Osteocyte (in vitro differentiated cells): ENCODE results near the gene RAX2. TPM values are rescaled to one million over a fixed set of nuclear protein-coding genes. Genes with fewer than 3 reads are reported as not detected.

Experiments
- DNase-seq: peaks from one replicate; pipeline ENCODE4 v3.0.0; 2021; ENCODE audit warnings: mixed read lengths; ENCODE audit not compliant: unreplicated experiment; ENCODE audit errors: extremely low spot score
- H3K27ac Mint-ChIP-seq: one replicate; pipeline ENCODE4 v1.8.0; 2021; ENCODE audit warnings: mild to moderate bottlenecking, mixed read lengths; ENCODE audit not compliant: unreplicated experiment
- H3K27me3 Mint-ChIP-seq: one replicate; pipeline ENCODE4 v1.8.0; 2021; ENCODE audit warnings: mixed read lengths; ENCODE audit not compliant: unreplicated experiment
- H3K36me3 Mint-ChIP-seq: one replicate; pipeline ENCODE4 v1.8.0; 2021; ENCODE audit warnings: mixed read lengths; ENCODE audit not compliant: unreplicated experiment
- H3K4me1 Mint-ChIP-seq: one replicate; pipeline ENCODE4 v1.8.0; 2021; ENCODE audit warnings: mixed read lengths; ENCODE audit not compliant: unreplicated experiment
- H3K4me3 Mint-ChIP-seq: one replicate; pipeline ENCODE4 v1.8.0; 2021; ENCODE audit warnings: mild to moderate bottlenecking, moderate library complexity, mixed read lengths; ENCODE audit not compliant: unreplicated experiment
- H3K9me3 Mint-ChIP-seq: one replicate; pipeline ENCODE4 v1.8.0; 2021; ENCODE audit warnings: mixed read lengths; ENCODE audit not compliant: unreplicated experiment
- total RNA-seq: library from RNA; stranded (reverse); gene quantifications from 2 replicates; pipeline ENCODE4 v1.2.1, GENCODE V29; 2021
- TF ChIP-seq, protein P1 (sequence below): fragments of 200-600 bp; sonication (generic); IDR thresholded peaks from 2 replicates; pipeline ENCODE4 v1.5.0; 2021; ENCODE audit warnings: antibody characterized with exemption, mild to moderate bottlenecking, moderate library complexity

The RAX2 gene
- total RNA-seq, 1 donor from 2014 or later: not detected

DNA sequence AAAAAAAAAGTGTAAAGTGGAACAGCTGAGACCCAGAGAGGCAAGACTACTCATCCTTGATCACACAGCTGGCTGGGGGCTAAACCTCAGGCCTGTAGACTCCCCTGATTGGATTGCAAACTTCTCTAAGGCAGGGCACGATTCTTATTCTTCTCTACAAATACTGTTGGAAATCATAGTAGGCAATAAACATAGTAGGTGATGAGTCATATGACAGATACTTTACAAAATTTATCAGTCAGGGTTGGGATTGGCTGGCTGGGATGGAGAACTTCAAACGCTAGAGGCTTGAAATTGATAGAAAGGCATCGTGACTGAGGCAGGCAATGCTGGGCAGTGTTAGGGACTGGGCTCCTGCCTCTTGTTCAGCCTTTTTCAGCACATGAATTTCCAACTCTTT, 20.1 kb upstream of the RAX2 start:
- no peak overlapping the region for H3K4me3 Mint-ChIP-seq
- peaks cover 28% of the 10 kb centered on the region for H3K27me3 Mint-ChIP-seq
- H3K4me1 Mint-ChIP-seq: no peaks in the 10 kb centered on the region
- TF ChIP-seq, protein P1, sequence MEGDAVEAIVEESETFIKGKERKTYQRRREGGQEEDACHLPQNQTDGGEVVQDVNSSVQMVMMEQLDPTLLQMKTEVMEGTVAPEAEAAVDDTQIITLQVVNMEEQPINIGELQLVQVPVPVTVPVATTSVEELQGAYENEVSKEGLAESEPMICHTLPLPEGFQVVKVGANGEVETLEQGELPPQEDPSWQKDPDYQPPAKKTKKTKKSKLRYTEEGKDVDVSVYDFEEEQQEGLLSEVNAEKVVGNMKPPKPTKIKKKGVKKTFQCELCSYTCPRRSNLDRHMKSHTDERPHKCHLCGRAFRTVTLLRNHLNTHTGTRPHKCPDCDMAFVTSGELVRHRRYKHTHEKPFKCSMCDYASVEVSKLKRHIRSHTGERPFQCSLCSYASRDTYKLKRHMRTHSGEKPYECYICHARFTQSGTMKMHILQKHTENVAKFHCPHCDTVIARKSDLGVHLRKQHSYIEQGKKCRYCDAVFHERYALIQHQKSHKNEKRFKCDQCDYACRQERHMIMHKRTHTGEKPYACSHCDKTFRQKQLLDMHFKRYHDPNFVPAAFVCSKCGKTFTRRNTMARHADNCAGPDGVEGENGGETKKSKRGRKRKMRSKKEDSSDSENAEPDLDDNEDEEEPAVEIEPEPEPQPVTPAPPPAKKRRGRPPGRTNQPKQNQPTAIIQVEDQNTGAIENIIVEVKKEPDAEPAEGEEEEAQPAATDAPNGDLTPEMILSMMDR: no peak
- no peak for DNase-seq
- H3K27ac Mint-ChIP-seq: no peak overlapping the region
- peaks cover 14% of the 10 kb centered on the region for H3K9me3 Mint-ChIP-seq
- no peaks in the 10 kb centered on the region for H3K36me3 Mint-ChIP-seq

DNA sequence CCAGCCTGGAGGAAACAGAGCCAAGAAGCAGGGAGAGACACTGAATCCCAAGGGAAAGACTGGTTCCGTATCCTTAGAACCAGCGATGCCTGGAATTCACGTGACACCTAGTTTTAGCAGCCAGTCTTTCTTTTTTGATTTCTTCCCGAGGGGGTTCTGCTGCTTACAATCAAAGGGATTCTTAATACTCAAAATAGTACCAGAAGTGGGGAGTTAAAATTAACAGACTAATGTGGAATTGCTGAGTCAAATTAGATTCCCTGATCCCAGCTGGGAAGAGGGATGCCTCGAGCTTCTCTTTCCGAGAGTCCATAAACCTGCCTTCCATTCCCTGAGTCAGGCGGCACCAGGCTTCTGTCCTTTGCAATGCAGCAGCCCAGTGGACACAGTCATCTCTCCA, 18.9 kb upstream of the RAX2 start:
- TF ChIP-seq, protein P1: no peak
- Mint-ChIP-seq H3K36me3 (no peaks in the 10 kb centered on the region), H3K4me3 (no peak overlapping the region), H3K4me1 (no peaks in the 10 kb centered on the region), H3K9me3 (peaks cover 7% of the 10 kb centered on the region), H3K27ac (no peak overlapping the region), H3K27me3 (peaks cover 33% of the 10 kb centered on the region)
- no peak for DNase-seq

DNA sequence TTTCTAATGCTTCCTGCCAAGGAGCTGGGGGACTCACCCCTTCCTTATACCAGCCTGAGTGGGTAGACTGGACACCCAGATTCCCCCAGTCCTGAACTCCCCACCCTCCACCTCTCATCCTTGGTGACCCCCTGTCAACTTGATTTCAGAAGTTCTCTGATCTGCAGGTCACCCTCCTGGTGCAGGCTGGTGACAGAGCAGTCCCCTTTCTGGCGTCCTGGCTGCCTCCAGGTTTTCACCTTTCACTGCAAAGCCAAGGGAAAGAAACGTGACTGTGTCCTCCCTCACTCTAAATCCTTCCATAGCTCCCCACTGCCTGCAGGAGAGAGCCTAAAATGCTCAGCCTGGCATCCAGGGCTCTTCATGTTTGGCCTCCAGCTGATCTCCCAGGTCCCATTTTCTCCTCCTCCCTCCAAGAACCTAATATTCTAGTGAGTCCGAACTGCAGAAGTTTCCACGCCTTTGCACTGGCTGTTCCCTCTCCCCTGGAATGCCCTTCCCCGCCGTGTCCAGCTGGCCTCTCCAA, 18.2 kb upstream of the RAX2 start:
- Mint-ChIP-seq H3K4me1 (no peaks in the 10 kb centered on the region), H3K9me3 (peaks cover 7% of the 10 kb centered on the region), H3K27me3 (peaks cover 36% of the 10 kb centered on the region), H3K27ac (no peak overlapping the region), H3K36me3 (no peaks in the 10 kb centered on the region), H3K4me3 (no peak overlapping the region)
- no peak for DNase-seq
- TF ChIP-seq, protein P1: no peak

DNA sequence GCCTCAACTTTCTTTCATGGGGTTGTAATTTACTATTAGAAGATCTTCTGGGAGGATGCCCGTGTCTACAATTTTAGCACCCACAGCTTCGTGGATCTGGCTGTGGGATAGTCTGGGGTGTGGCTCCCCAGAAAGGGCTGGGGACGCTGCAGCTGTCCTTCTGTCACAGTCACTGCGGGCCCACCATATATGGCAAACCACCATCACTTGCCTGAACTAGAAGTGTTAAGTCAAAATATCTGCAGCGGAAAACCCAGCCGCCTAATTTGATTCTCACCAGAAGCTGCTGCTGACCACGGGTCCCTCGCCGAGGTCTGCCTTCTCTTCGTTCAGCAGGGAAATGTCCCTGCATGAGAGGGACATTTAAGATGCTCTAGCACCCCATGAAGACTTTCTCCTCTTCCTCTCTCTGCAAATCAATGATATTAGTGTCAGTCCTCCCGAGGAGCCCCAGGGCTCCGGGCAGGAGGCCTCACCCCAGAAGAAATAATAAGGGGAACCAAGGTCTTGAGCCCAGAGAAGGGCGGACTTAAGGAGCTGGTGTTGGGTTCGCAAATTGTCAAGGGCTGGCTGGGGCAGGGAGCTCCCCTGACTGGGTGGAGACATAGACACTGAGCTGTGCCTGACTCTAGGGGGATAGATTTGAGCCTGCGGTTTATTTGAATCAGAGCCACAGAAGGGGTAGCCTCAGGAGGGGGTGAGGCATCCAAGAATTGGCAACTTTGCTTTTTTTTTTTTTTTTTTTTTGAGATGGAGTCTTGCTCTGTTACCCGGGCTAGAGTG, 17.2 kb upstream of the RAX2 start:
- Mint-ChIP-seq H3K27ac (no peak overlapping the region), H3K9me3 (peaks cover 7% of the 10 kb centered on the region), H3K36me3 (no peaks in the 10 kb centered on the region), H3K4me1 (peaks cover 6% of the 10 kb centered on the region), H3K4me3 (no peak overlapping the region), H3K27me3 (peaks cover 44% of the 10 kb centered on the region)
- TF ChIP-seq, protein P1: no peak
- no peak for DNase-seq

DNA sequence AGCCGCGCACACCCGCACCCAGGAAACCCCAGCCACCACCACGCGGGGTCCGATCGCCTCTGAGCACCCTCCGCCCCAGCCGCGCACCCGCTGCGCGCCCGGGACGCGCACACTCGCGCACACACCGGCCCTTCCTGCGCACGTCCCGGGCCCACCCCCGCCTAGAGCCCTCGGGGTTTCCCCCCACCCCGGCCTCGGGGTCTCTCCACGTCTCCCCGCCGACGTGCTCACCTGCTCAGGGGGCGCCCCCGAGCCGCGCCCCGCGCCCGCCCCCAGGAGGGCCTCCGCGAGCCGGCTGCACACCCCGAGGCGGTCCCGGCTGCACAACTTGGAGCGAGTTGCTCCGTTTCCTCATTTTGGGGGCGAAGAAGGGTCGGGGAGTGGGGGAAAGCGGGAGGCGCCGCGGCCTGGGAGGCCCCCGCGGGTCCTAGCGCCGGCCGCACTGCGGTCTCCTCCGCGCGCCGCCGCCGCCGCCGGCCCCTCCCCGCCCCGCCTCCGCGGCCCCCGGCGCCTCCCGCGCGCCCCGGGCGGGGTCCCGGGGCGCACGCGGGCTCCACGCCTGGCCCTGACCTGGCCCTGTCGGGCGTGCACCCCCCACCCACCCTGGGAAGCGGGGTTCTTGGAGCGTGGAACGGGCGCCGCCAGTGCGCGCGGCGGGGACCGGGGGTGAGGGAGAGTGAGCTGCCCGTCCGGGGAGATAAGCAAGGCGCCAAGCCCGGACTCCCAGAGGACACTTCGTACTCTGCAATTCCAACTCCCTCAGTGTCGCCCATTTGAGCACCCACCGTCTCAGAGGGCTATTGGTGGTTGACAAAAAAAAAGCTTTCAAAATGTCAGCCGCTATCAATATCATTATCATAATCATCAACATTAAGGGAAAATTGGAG, 14.2 kb upstream of the RAX2 start, which contains the start of gene MATK:
Gene MATK, minus strand, starts transcription at position 444 of the 887 bp plus-strand sequence. CDS start 1,246 bp downstream, outside the sequence.
- TF ChIP-seq, protein P1: no peak
- peaks cover 6% of the 10 kb centered on the region for H3K4me1 Mint-ChIP-seq
- H3K27ac Mint-ChIP-seq: no peak within 1 kb of the TSS
- H3K4me3 Mint-ChIP-seq: peak within 1 kb of the TSS; percentile 32
- DNase-seq: no peak
- H3K36me3 Mint-ChIP-seq: no peaks in the 10 kb centered on the region
- H3K27me3 Mint-ChIP-seq: peaks cover 40% of the 10 kb centered on the region
- peaks cover 18% of the 10 kb centered on the region for H3K9me3 Mint-ChIP-seq
